ENCODE measurements around the gene PEX10. TPM values are rescaled to one million over a fixed set of nuclear protein-coding genes. Genes with fewer than 3 reads are reported as not detected.

PEX10 gene
- total RNA-seq, 1 experiment from 2014 or later, result 27.6 TPM

DNA sequence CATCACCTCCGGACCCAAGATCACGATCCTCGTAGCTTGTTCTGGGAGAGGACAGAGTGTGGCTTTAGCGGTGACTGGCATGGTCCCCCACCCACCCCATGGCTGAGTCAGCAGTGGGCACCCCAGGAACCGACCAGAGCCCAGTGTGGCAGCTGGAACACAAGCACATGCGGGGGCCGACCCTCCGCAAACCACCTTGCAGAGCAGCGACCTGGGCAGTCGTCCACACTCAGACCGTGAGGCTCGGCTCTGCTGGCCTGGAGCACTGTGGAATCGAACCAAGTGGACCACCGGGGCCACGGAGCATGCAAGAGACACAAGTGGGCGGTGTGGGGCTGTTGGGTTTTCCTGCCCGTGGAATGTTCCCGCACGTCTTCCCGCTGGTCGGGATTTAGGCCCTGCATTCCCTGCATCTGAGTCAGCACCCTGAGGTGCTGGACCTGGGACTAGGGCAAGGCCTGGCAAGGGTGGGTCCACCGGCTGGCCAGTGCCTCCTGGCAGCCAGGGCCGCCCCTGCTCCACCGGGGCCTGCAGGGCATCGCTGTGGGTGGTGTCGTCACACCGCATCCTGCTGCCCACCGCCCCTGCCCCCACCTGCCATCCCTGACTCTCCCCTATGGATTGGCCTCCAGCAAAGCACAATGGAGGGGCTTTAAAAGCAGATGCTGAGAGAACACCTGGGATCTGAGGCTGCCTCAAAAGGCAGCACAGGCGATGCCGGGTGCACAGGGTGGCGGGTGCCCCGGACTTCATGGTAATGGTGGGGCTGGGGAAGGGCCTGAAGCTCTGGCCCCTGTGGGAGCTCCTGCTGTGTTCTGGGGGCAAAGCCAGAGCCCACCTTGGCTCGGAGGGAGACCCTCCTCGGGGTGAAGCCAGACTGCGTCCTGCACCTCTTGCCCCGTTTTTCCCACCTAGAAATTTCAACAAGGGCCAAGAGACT lies 39.5 kb downstream of the PEX10 start:
- BruUV-seq (replicated peaks), result no TSS peak

DNA sequence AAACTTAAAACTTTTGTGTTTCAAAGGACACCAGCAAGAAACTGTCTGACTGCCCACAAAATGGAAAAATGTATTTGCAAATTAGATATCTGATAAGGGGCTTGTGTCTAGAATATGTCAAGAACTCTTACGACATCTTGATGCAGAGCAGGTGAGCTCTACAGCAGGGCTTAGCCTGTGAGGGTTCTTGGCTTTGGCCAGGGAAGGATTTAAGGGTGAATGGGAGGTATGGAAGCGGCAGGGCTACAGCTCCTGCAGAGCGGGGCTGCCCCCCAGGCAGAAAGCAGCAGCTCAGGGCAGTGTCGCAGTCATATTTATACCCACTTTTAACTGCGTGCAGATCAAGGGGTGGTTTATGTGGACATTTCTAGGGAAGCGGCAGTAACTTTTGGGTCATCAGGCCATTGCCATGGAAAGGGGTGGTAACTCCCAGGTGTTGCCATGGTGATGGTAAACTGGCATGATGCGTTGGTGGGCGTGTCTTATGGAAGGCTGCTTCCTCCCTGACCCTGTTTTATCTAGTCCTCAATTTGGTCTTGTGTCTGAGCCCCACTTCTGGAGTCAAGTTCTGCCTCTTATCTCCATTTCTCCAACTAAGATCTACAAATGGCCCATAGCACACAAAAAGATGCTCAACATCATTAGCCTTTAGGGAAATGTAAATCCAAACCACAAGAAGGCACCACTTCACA lies 44.2 kb downstream of the PEX10 start:
- intact Hi-C loops (cut with micrococcal nuclease; ENCODE audit: unreplicated experiment), result no loop called here
- H3K36me3 ChIP-seq (ENCODE audit: insufficient read depth, low read length, poor library complexity, severe bottlenecking), result no peaks in the 10 kb centered on the region
- no peak for DNase-seq (ENCODE audit: low spot score)
- H3K4me1 ChIP-seq (ENCODE audit: insufficient read depth, low read length, poor library complexity, severe bottlenecking), result no peaks in the 10 kb centered on the region
- ChIA-PET CTCF (no interaction called here), POLR2A (ENCODE audit: low non-redundant PET) (no interaction called here)
- no peak overlapping the region for H3K4me3 ChIP-seq (ENCODE audit: low read depth, low read length, poor library complexity, severe bottlenecking)
- H3K27ac ChIP-seq (ENCODE audit: low read depth, low read length, poor library complexity, severe bottlenecking), result no peak overlapping the region
- TF ChIP-seq, protein P1, sequence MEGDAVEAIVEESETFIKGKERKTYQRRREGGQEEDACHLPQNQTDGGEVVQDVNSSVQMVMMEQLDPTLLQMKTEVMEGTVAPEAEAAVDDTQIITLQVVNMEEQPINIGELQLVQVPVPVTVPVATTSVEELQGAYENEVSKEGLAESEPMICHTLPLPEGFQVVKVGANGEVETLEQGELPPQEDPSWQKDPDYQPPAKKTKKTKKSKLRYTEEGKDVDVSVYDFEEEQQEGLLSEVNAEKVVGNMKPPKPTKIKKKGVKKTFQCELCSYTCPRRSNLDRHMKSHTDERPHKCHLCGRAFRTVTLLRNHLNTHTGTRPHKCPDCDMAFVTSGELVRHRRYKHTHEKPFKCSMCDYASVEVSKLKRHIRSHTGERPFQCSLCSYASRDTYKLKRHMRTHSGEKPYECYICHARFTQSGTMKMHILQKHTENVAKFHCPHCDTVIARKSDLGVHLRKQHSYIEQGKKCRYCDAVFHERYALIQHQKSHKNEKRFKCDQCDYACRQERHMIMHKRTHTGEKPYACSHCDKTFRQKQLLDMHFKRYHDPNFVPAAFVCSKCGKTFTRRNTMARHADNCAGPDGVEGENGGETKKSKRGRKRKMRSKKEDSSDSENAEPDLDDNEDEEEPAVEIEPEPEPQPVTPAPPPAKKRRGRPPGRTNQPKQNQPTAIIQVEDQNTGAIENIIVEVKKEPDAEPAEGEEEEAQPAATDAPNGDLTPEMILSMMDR (conservative IDR thresholded peaks at IDR 0.05; ENCODE audit: low read depth, low read length), result no peak
- TF ChIP-seq EZH2 (IDR thresholded peaks at IDR 0.05; ENCODE audit: borderline replicate concordance, low read depth, low read length, poor library complexity, severe bottlenecking), result no peak
- no peaks in the 10 kb centered on the region for H3K27me3 ChIP-seq (replicated peaks; ENCODE audit: insufficient read depth, low read depth, low read length, poor library complexity)
- BruUV-seq (replicated peaks), result no TSS peak
- peaks cover 5% of the 10 kb centered on the region for H3K9me3 ChIP-seq (ENCODE audit: low read depth, low read length, poor library complexity, severe bottlenecking)

More for the DNA sequence above, 39.5 kb downstream of the PEX10 start:
- CTCF ChIA-PET, result no interaction called here
- POLR2A ChIA-PET (ENCODE audit: low non-redundant PET), result no interaction called here
- Histone ChIP-seq H3K27me3 (replicated peaks; ENCODE audit: insufficient read depth, low read depth, low read length, poor library complexity) (no peaks in the 10 kb centered on the region), H3K4me3 (ENCODE audit: low read depth, low read length, poor library complexity, severe bottlenecking) (no peak overlapping the region), H3K36me3 (ENCODE audit: insufficient read depth, low read length, poor library complexity, severe bottlenecking) (no peaks in the 10 kb centered on the region), H3K27ac (ENCODE audit: low read depth, low read length, poor library complexity, severe bottlenecking) (no peak overlapping the region), H3K4me1 (ENCODE audit: insufficient read depth, low read length, poor library complexity, severe bottlenecking) (no peaks in the 10 kb centered on the region), H3K9me3 (ENCODE audit: low read depth, low read length, poor library complexity, severe bottlenecking) (no peaks in the 10 kb centered on the region)
- no peak for TF ChIP-seq EZH2 (IDR thresholded peaks at IDR 0.05; ENCODE audit: borderline replicate concordance, low read depth, low read length, poor library complexity, severe bottlenecking)
- TF ChIP-seq, protein P1 (conservative IDR thresholded peaks at IDR 0.05; ENCODE audit: low read depth, low read length), result no peak
- DNase-seq (ENCODE audit: low spot score), result no peak
- intact Hi-C loops (cut with micrococcal nuclease; ENCODE audit: unreplicated experiment), result no loop called here

DNA sequence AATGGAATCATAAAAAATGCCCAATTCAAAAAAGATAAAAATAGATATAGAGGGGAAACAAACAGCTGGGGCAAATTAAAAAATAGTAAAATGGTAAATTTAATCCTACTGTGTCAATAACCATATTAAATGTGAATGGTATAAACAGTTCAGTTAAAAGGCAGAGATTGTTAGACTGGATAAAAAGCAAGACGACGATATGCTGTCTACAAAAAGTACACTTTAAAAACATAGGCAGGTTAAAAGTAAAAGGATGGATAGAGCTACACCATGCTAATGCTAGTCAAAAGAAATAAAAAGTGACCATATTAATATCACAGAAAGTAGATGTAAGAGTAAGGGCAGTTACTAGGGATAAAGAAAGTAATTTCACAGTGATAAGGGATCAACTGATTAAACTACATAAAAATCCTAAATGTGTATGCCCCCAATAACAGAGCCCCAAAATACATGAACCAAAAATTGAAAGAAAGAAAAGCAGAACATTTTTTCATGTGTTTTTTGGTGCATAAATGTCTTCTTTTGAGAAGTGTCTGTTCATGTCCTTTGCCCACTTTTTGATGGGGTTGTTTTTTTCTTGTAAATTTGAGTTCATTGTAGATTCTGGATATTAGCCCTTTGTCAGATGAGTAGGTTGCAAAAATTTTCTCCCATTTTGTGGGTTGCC lies 48.4 kb downstream of the PEX10 start:
- intact Hi-C loops (cut with micrococcal nuclease; ENCODE audit: unreplicated experiment), result no loop called here
- Histone ChIP-seq H3K27ac (ENCODE audit: low read depth, low read length, poor library complexity, severe bottlenecking) (no peak overlapping the region), H3K27me3 (replicated peaks; ENCODE audit: insufficient read depth, low read depth, low read length, poor library complexity) (no peaks in the 10 kb centered on the region), H3K4me3 (ENCODE audit: low read depth, low read length, poor library complexity, severe bottlenecking) (no peak overlapping the region), H3K4me1 (ENCODE audit: insufficient read depth, low read length, poor library complexity, severe bottlenecking) (no peaks in the 10 kb centered on the region), H3K9me3 (ENCODE audit: low read depth, low read length, poor library complexity, severe bottlenecking) (peaks cover 5% of the 10 kb centered on the region), H3K36me3 (ENCODE audit: insufficient read depth, low read length, poor library complexity, severe bottlenecking) (no peaks in the 10 kb centered on the region)
- no TSS peak for BruUV-seq (replicated peaks)
- no peak for TF ChIP-seq EZH2 (IDR thresholded peaks at IDR 0.05; ENCODE audit: borderline replicate concordance, low read depth, low read length, poor library complexity, severe bottlenecking)
- TF ChIP-seq, protein P1 (conservative IDR thresholded peaks at IDR 0.05; ENCODE audit: low read depth, low read length), result no peak
- DNase-seq (ENCODE audit: low spot score), result no peak
- ChIA-PET POLR2A (ENCODE audit: low non-redundant PET) (no interaction called here), CTCF (no interaction called here)

Measured in A673 (cell line).